Parathyroid adenoma (tissue), 2 donors: ENCODE results near the gene BRSK1.

Experiments
- H2AFZ ChIP-seq: fragments of 300-600 bp; sonication (generic); one replicate; pipeline ENCODE4 v1.7.0; 2017; ENCODE audit warnings: antibody characterized with exemption, mild to moderate bottlenecking
- H3K27ac ChIP-seq: fragments of 300-600 bp; sonication (generic); one replicate; pipeline ENCODE4 v1.7.0; 2017
- H3K27me3 ChIP-seq: fragments of 300-600 bp; sonication (generic); one replicate; pipeline ENCODE4 v1.7.0; 2017; ENCODE audit warnings: low read length; ENCODE audit not compliant: control insufficient read depth, insufficient read depth
- H3K36me3 ChIP-seq: fragments of 300-600 bp; sonication (generic); one replicate; pipeline ENCODE4 v1.7.0; 2017; ENCODE audit warnings: low read length; ENCODE audit not compliant: control insufficient read depth, insufficient read depth
- H3K4me1 ChIP-seq: fragments of 300-600 bp; sonication (generic); one replicate; pipeline ENCODE4 v1.7.0; 2017; ENCODE audit warnings: control low read depth
- H3K4me2 ChIP-seq: fragments of 300-600 bp; sonication (generic); one replicate; pipeline ENCODE4 v1.7.0; 2017; ENCODE audit warnings: low read length
- H3K4me3 ChIP-seq: fragments of 300-600 bp; sonication (generic); one replicate; pipeline ENCODE4 v1.7.0; 2017; ENCODE audit warnings: low read depth, low read length
- H3K79me2 ChIP-seq: fragments of 300-600 bp; sonication (generic); one replicate; pipeline ENCODE4 v1.7.0; 2017; ENCODE audit warnings: control low read depth
- H3K9ac ChIP-seq: fragments of 300-600 bp; sonication (generic); one replicate; pipeline ENCODE4 v1.7.0; 2017; ENCODE audit warnings: mild to moderate bottlenecking
- H3K9me3 ChIP-seq: fragments of 300-600 bp; sonication (generic); one replicate; pipeline ENCODE4 v1.7.0; 2017; ENCODE audit warnings: low read length; ENCODE audit not compliant: control insufficient read depth
- TF ChIP-seq, protein P1 (sequence below): fragments of 300-600 bp; sonication (generic); IDR thresholded peaks from one replicate; pipeline ENCODE4 v1.7.0; 2017; ENCODE audit warnings: antibody characterized with exemption, mild to moderate bottlenecking
- donor health status: primary hyperparathyroidism.

Gene BRSK1

GRCh38 chr19:55301459-55302317 is 17.9 kb downstream of the BRSK1 start:
- Histone ChIP-seq H3K27ac (no peak overlapping the region), H3K9ac (no peak overlapping the region), H3K4me2 (peak overlapping the region; percentile 49), H3K36me3 (no peaks in the 10 kb centered on the region), H3K79me2 (no peaks in the 10 kb centered on the region), H2AFZ (peak overlapping the region; percentile 59), H3K4me1 (no peaks in the 10 kb centered on the region), H3K27me3 (no peaks in the 10 kb centered on the region), H3K4me3 (no peak overlapping the region), H3K9me3 (no peaks in the 10 kb centered on the region)
- TF ChIP-seq, protein P1, sequence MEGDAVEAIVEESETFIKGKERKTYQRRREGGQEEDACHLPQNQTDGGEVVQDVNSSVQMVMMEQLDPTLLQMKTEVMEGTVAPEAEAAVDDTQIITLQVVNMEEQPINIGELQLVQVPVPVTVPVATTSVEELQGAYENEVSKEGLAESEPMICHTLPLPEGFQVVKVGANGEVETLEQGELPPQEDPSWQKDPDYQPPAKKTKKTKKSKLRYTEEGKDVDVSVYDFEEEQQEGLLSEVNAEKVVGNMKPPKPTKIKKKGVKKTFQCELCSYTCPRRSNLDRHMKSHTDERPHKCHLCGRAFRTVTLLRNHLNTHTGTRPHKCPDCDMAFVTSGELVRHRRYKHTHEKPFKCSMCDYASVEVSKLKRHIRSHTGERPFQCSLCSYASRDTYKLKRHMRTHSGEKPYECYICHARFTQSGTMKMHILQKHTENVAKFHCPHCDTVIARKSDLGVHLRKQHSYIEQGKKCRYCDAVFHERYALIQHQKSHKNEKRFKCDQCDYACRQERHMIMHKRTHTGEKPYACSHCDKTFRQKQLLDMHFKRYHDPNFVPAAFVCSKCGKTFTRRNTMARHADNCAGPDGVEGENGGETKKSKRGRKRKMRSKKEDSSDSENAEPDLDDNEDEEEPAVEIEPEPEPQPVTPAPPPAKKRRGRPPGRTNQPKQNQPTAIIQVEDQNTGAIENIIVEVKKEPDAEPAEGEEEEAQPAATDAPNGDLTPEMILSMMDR, result peak; percentile 96

DNA sequence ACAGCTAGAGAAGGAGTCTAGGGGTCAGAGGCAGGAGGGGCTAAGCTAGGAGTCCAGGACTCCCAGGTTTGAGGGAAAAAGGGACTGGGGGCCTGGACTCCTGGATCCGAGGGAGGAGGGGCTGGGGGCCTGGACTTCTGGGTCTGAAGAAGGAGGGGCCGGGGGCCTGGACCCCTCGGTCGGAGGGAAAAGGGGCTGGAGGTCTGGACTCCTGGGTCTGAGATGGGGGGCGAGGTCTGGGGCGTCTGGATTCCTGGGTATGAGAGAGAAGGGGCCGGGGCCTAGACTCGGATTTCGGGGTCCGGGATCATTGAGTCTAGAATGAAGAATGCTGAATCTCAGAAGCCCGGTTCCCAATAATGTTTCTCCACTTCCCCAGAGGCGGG is 18.5 kb downstream of the BRSK1 start:
- Histone ChIP-seq H3K4me1 (no peaks in the 10 kb centered on the region), H3K4me2 (no peak overlapping the region), H3K36me3 (no peaks in the 10 kb centered on the region), H3K4me3 (no peak overlapping the region), H3K9me3 (no peaks in the 10 kb centered on the region), H3K79me2 (no peaks in the 10 kb centered on the region), H3K27me3 (no peaks in the 10 kb centered on the region), H2AFZ (no peak overlapping the region), H3K9ac (no peak overlapping the region), H3K27ac (no peak overlapping the region)
- TF ChIP-seq, protein P1, result no peak

GRCh38 chr19:55303477-55303876 is 19.7 kb downstream of the BRSK1 start:
- Histone ChIP-seq H3K9ac (no peak overlapping the region), H3K27me3 (no peaks in the 10 kb centered on the region), H3K9me3 (no peaks in the 10 kb centered on the region), H3K4me2 (no peak overlapping the region), H2AFZ (no peak overlapping the region), H3K36me3 (no peaks in the 10 kb centered on the region), H3K27ac (no peak overlapping the region), H3K4me3 (no peak overlapping the region), H3K4me1 (no peaks in the 10 kb centered on the region), H3K79me2 (no peaks in the 10 kb centered on the region)
- TF ChIP-seq, protein P1, result no peak

DNA sequence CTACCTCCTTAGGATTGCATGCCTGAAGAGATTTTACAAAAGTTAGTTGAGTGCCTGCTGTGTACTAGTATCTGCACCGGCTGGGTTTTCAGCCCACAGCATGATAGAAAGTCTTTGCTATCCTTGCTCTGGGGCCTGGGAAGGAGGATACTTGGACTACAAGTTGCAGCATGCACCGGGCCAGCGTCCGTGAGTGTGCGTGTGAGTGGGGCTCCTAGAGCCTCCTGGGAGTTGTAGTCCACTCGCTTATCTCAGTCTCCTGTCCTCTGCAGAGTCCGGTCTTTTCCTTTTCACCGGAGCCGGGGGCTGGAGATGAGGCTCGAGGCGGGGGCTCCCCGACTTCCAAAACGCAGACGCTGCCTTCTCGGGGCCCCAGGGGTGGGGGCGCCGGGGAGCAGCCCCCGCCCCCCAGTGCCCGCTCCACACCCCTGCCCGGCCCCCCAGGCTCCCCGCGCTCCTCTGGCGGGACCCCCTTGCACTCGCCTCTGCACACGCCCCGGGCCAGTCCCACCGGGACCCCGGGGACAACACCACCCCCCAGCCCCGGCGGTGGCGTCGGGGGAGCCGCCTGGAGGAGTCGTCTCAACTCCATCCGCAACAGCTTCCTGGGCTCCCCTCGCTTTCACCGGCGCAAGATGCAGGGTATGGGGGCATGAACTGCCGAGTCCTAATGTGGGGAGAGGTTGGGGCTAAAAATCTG is 20.6 kb downstream of the BRSK1 start:
- Histone ChIP-seq H3K9ac (no peak overlapping the region), H2AFZ (no peak overlapping the region), H3K9me3 (no peaks in the 10 kb centered on the region), H3K27me3 (no peaks in the 10 kb centered on the region), H3K4me1 (no peaks in the 10 kb centered on the region), H3K27ac (no peak overlapping the region), H3K79me2 (no peaks in the 10 kb centered on the region), H3K4me3 (no peak overlapping the region), H3K36me3 (no peaks in the 10 kb centered on the region), H3K4me2 (no peak overlapping the region)
- TF ChIP-seq, protein P1, result no peak
